ENCODE data around the gene SPON2.

DNA sequence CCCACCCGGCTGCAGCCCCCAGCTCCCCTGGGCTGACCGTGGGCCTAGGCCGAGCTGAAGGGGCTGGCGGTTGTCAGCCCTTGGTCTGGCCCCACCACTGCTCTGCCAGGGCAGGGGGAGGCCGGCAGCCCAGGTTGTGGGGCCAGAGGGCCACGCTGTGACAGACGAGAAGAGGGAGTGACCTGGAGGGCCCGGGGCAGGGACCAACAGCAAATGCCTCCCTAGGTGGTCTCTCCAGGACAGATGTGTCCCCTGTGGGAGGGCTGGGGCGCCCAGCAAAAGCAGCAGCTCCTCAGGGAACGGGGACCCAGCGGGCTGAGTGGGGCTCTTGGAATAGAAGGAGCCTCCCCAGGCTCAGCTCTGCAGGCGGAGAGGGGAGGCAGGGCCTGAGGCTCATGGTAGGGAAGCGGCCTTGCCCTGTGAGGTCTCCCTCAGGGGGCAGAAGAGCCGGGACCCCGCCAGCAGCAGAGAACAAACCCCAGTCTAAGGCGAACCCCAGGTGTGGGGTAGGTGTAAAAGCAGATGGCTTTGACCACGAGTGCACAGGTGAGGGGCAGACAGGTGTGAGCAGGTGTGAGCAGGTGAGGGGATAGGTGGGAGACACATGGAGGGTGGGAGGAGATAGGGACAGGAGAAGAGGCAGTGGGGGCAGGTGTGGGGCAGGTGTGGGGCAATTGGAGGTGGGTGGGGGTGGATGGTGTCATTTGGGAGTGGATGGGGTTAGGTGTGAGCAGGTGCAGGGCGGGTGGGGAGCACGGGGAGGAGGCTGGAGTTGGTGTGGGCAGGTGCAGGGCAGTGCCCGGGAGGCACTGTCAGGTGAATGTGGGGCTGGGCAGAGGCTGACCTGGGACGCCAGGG, 34.1 kb upstream of the SPON2 start:
- TF ChIP-seq, protein P1, sequence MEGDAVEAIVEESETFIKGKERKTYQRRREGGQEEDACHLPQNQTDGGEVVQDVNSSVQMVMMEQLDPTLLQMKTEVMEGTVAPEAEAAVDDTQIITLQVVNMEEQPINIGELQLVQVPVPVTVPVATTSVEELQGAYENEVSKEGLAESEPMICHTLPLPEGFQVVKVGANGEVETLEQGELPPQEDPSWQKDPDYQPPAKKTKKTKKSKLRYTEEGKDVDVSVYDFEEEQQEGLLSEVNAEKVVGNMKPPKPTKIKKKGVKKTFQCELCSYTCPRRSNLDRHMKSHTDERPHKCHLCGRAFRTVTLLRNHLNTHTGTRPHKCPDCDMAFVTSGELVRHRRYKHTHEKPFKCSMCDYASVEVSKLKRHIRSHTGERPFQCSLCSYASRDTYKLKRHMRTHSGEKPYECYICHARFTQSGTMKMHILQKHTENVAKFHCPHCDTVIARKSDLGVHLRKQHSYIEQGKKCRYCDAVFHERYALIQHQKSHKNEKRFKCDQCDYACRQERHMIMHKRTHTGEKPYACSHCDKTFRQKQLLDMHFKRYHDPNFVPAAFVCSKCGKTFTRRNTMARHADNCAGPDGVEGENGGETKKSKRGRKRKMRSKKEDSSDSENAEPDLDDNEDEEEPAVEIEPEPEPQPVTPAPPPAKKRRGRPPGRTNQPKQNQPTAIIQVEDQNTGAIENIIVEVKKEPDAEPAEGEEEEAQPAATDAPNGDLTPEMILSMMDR (IDR thresholded peaks at IDR 0.05): no peak
- no peak for TF ChIP-seq POLR2A (IDR thresholded peaks at IDR 0.05)
- TF ChIP-seq POLR2AphosphoS5 (IDR thresholded peaks at IDR 0.05): no peak
